HCT116 (cell line): ENCODE results near the gene SELENON.

Experiments
- CBX3 ChIP-seq: IDR thresholded peaks from 2 replicates; pipeline ENCODE4 v1.6.1; 2012; ENCODE audit warnings: low read depth
- EZH2 ChIP-seq: fragments of 200-600 bp; sonication (generic); IDR thresholded peaks from 2 replicates; pipeline ENCODE4 v1.6.1; 2017; ENCODE audit warnings: antibody characterized with exemption, mixed run types
- EZH2phosphoT487 ChIP-seq: fragments of 200-600 bp; IDR thresholded peaks from 2 replicates; pipeline ENCODE4 v1.6.1; 2018; ENCODE audit warnings: antibody characterized with exemption, borderline replicate concordance
- POLR2A ChIP-seq: IDR thresholded peaks from 2 replicates; pipeline ENCODE4 v1.7.0; 2011; ENCODE audit warnings: borderline replicate concordance; ENCODE audit not compliant: insufficient read depth, insufficient read length; ENCODE audit errors: extremely low read depth
- RAD21 ChIP-seq: IDR thresholded peaks from 2 replicates; pipeline ENCODE4 v1.6.1; 2012; ENCODE audit warnings: low read depth, mild to moderate bottlenecking
- REST ChIP-seq: IDR thresholded peaks from 2 replicates; pipeline ENCODE4 v1.6.1; 2012; ENCODE audit warnings: low read depth
- YY1 ChIP-seq: IDR thresholded peaks from 2 replicates; pipeline ENCODE4 v1.6.1; 2011; ENCODE audit warnings: low read length, low read depth, moderate library complexity, mild to moderate bottlenecking; ENCODE audit not compliant: insufficient replicate concordance; ENCODE audit errors: extremely low read depth
- TF ChIP-seq, protein P1 (sequence below), 3 experiments: fragments of 200-600 bp in 1 of 3; sonication (generic) in 1 of 3; IDR thresholded peaks in 2 of 3; conservative IDR thresholded peaks in 1 of 3; 2 replicates each; pipeline ENCODE4 v1.5.1; 2012 to 2017; ENCODE audit warnings: low read depth in 2 of 3, low read length in 2 of 3, antibody characterized with exemption in 1 of 3, borderline replicate concordance in 1 of 3, control low read depth in 1 of 3, mild to moderate bottlenecking in 1 of 3, mixed read lengths in 1 of 3, mixed run types in 1 of 3, moderate library complexity in 1 of 3; ENCODE audit not compliant: insufficient read depth in 1 of 3
- TF ChIP-seq, protein P2 (sequence below): IDR thresholded peaks from 2 replicates; pipeline ENCODE4 v1.6.1; 2012
- TF ChIP-seq, protein P3 (sequence below): IDR thresholded peaks from 2 replicates; pipeline ENCODE4 v1.6.1; 2012

DNA sequence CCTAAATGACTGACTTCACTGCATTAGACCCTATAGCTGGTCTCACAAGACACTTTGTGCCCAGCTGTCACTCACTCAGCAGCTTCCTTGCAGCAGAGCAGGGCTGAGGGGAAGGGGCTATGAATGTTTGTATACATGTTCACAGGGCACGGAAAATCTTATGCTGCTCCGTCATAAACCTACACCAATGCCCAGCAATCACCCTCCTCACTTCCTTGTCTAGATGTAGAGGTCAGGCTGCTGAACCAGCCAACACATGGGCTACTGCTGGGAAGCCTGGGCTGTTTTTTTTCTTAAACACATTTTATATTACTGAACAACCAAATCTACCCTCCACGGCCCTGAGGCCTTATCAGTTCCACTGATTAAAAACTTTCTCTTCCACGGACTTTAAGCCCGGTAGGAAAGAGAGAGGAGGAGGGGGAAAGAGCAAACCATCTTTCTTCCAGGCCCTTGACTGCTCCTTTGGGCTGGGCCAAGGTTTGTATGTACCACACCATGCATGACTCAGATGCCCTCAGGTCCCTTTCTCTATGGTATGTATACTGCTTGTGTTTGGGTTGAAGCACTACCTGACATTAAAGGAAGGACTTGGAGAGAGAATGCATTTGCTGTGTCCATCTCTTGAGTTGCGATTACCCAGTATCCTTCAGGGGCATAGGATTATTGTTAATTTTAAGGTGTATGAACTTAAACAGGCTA is 32.5 kb downstream of the SELENON start:
- TF ChIP-seq, protein P1, sequence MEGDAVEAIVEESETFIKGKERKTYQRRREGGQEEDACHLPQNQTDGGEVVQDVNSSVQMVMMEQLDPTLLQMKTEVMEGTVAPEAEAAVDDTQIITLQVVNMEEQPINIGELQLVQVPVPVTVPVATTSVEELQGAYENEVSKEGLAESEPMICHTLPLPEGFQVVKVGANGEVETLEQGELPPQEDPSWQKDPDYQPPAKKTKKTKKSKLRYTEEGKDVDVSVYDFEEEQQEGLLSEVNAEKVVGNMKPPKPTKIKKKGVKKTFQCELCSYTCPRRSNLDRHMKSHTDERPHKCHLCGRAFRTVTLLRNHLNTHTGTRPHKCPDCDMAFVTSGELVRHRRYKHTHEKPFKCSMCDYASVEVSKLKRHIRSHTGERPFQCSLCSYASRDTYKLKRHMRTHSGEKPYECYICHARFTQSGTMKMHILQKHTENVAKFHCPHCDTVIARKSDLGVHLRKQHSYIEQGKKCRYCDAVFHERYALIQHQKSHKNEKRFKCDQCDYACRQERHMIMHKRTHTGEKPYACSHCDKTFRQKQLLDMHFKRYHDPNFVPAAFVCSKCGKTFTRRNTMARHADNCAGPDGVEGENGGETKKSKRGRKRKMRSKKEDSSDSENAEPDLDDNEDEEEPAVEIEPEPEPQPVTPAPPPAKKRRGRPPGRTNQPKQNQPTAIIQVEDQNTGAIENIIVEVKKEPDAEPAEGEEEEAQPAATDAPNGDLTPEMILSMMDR (IDR thresholded peaks at IDR 0.05 in 2 of 3, conservative IDR thresholded peaks at IDR 0.05 in 1 of 3; ENCODE audit: borderline replicate concordance in 1 of 3, insufficient read depth in 1 of 3, low read depth in 2 of 3, low read length in 2 of 3), result no peak
- no peak for TF ChIP-seq EZH2phosphoT487
- TF ChIP-seq POLR2A, result no peak
- TF ChIP-seq, protein P2, sequence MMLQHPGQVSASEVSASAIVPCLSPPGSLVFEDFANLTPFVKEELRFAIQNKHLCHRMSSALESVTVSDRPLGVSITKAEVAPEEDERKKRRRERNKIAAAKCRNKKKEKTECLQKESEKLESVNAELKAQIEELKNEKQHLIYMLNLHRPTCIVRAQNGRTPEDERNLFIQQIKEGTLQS, result no peak
- TF ChIP-seq RAD21, result no peak
- no peak for TF ChIP-seq CBX3
- TF ChIP-seq, protein P3, sequence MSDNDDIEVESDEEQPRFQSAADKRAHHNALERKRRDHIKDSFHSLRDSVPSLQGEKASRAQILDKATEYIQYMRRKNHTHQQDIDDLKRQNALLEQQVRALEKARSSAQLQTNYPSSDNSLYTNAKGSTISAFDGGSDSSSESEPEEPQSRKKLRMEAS, result no peak
- TF ChIP-seq EZH2, result no peak
- TF ChIP-seq REST, result no peak
- TF ChIP-seq YY1, result no peak
